Heart left ventricle (tissue), 13 donors: Measurements from ENCODE around the gene C2orf42.

Experiments used
- POLR2A ChIP-seq, 2 donors: fragments of 450-650 bp; IDR thresholded peaks; one replicate each; pipeline ENCODE4 v1.6.1; 2017; ENCODE audit warnings: antibody characterized with exemption in 2 of 2, mild to moderate bottlenecking in 2 of 2, moderate library complexity in 2 of 2
- TF ChIP-seq, protein P1 (sequence below), 12 donors: fragments of 200-600 bp; sonication (generic) in 4 of 12; IDR thresholded peaks; one replicate each; pipeline versions ENCODE4 v1.5.0 to v1.8.0; 2018 to 2022; ENCODE audit warnings: antibody characterized with exemption in 12 of 12, mild to moderate bottlenecking in 5 of 12
- donor health status: ischemic (EF 13 %, LVEDD 7.1; RV severe dilation, severe dysfunction).
- donor health status: DM: no; HTN: yes; CAD: no.
- donor health status: DM: no; HTN: no; CAD: no.
- donor health status: ischemic (EF 25% LVEDD 6.9; RV normal size, moderate dysfunction).
- donor health status: ischemic (EF 25% LVEDD 5.7; RV mildly dilated, moderate dysfunction).
- donor health status: ischemic (EF 35%, LVEDD 5.7; RV mildly dilated, moderate dysfunction).
- donor health status: nonischemic (EF 11% LVEDD 7.7; RV severe dilation, severe dysfunction).
- donor health status: DM: yes; HTN: yes; CAD: no.
- donor health status: PGD.
- donor health status: ischemic (EF 29% LVEDD 5.4; RV normal size, mild dysfunction).
- donor health status: nonischemic (EF 23%, LVEDD 6.1; RV moderate dilation, normal function).

GRCh38 chr2:70188460-70188859, 2.4 kb downstream of the C2orf42 start:
- TF ChIP-seq, protein P1, sequence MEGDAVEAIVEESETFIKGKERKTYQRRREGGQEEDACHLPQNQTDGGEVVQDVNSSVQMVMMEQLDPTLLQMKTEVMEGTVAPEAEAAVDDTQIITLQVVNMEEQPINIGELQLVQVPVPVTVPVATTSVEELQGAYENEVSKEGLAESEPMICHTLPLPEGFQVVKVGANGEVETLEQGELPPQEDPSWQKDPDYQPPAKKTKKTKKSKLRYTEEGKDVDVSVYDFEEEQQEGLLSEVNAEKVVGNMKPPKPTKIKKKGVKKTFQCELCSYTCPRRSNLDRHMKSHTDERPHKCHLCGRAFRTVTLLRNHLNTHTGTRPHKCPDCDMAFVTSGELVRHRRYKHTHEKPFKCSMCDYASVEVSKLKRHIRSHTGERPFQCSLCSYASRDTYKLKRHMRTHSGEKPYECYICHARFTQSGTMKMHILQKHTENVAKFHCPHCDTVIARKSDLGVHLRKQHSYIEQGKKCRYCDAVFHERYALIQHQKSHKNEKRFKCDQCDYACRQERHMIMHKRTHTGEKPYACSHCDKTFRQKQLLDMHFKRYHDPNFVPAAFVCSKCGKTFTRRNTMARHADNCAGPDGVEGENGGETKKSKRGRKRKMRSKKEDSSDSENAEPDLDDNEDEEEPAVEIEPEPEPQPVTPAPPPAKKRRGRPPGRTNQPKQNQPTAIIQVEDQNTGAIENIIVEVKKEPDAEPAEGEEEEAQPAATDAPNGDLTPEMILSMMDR (IDR thresholded peaks at IDR 0.05) = no peak
- no peak for TF ChIP-seq POLR2A (IDR thresholded peaks at IDR 0.05)
